ENCODE measurements around the gene PROKR2. TPM values are rescaled to one million over a fixed set of nuclear protein-coding genes. Genes with fewer than 3 reads are reported as not detected.

The PROKR2 gene
- total RNA-seq, 1 donor from 2014 or later: not detected

- intact Hi-C loops (cut with DNase I): no loop called here
- no peak for DNase-seq
- Histone ChIP-seq H3K9me3 (peaks cover 3% of the 10 kb centered on the region), H3K4me1 (no peaks in the 10 kb centered on the region), H3K27me3 (ENCODE audit: low read depth) (peaks cover 32% of the 10 kb centered on the region), H3K4me3 (no peak overlapping the region), H3K36me3 (no peaks in the 10 kb centered on the region), H3K27ac (no peak overlapping the region)
- ATAC-seq: no peak
- TF ChIP-seq CTCF (IDR thresholded peaks at IDR 0.05): no peak
These were observed 4.2 kb downstream of the PROKR2 start for GRCh38 chr20:5312518-5312917.

DNA sequence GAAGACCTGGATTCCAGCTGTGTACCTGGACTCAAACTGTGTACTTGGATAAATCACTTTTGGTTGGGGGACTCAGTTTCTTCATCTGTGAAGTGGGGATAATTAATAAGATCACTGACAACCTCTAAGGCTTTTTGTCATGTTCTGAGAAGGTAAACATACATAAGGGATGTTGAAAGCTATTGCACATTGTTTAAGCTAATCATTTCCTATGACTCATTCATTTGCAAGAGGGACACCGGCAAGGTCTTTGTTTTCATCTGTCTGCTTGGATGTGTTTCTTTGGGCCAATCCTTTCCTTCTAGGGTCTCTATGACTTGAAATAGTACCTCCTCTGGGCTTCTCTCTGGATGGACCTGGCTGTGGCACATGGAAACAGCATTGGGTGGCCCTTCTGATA lies 6.8 kb downstream of the PROKR2 start:
- DNase-seq (no peak), ATAC-seq (no peak)
- intact Hi-C loops (cut with DNase I): no loop called here

GRCh38 chr20:5298811-5299210 lies 17.9 kb downstream of the PROKR2 start:
- intact Hi-C loops (cut with DNase I): no loop called here
- H3K9me3 ChIP-seq: no peaks in the 10 kb centered on the region
- H3K27me3 ChIP-seq (ENCODE audit: low read depth): peaks cover 5% of the 10 kb centered on the region
- ATAC-seq (no peak), DNase-seq (no peak)
- no peak for TF ChIP-seq CTCF (IDR thresholded peaks at IDR 0.05)
- H3K4me3 ChIP-seq: no peak overlapping the region
- no peaks in the 10 kb centered on the region for H3K4me1 ChIP-seq
- H3K27ac ChIP-seq: no peak overlapping the region
- H3K36me3 ChIP-seq: no peaks in the 10 kb centered on the region

More for the DNA sequence above, 6.8 kb downstream of the PROKR2 start:
- no peaks in the 10 kb centered on the region for H3K4me1 ChIP-seq
- no peak overlapping the region for H3K27ac ChIP-seq
- H3K9me3 ChIP-seq: peaks cover 3% of the 10 kb centered on the region
- peaks cover 7% of the 10 kb centered on the region for H3K27me3 ChIP-seq (ENCODE audit: low read depth)
- H3K4me3 ChIP-seq: no peak overlapping the region
- no peaks in the 10 kb centered on the region for H3K36me3 ChIP-seq
- no peak for TF ChIP-seq CTCF (IDR thresholded peaks at IDR 0.05)

GRCh38 chr20:5297280-5298004 lies 19.3 kb downstream of the PROKR2 start:
- TF ChIP-seq CTCF (IDR thresholded peaks at IDR 0.05): no peak
- intact Hi-C loops (cut with DNase I): no loop called here

GRCh38 chr20:5290596-5290995 lies 26.2 kb downstream of the PROKR2 start:
- Histone ChIP-seq H3K9me3 (no peaks in the 10 kb centered on the region), H3K27ac (no peak overlapping the region), H3K27me3 (ENCODE audit: low read depth) (no peaks in the 10 kb centered on the region), H3K4me3 (no peak overlapping the region), H3K4me1 (no peaks in the 10 kb centered on the region), H3K36me3 (no peaks in the 10 kb centered on the region)
- ATAC-seq (no peak), DNase-seq (no peak)
- intact Hi-C loops (cut with DNase I): no loop called here
- no peak for TF ChIP-seq CTCF (IDR thresholded peaks at IDR 0.05)

More at GRCh38 chr20:5297280-5298004, 19.3 kb downstream of the PROKR2 start:
- no peaks in the 10 kb centered on the region for H3K4me1 ChIP-seq
- no peak for ATAC-seq
- no peak for DNase-seq
- peaks cover 5% of the 10 kb centered on the region for H3K27me3 ChIP-seq (ENCODE audit: low read depth)
- H3K9me3 ChIP-seq: no peaks in the 10 kb centered on the region
- H3K27ac ChIP-seq: no peak overlapping the region
- no peaks in the 10 kb centered on the region for H3K36me3 ChIP-seq
- no peak overlapping the region for H3K4me3 ChIP-seq
